ENCODE measurements around the gene GSN. TPM values are rescaled to one million over a fixed set of nuclear protein-coding genes. Genes with fewer than 3 reads are reported as not detected.

GSN gene
- total and polyA plus RNA-seq, 2 of the 8 experiments (the other 6 are each of a cell fraction or from before 2014, with no cell fraction given), result 52.3 to 94.5 TPM

- Histone ChIP-seq H2BK20ac (ENCODE audit: low read length) (no peak overlapping the region), H3K4me2 (ENCODE audit: insufficient read depth in 1 of 2, low read depth in 2 of 2, low read length in 2 of 2) (no peak overlapping the region), H2BK12ac (ENCODE audit: low read depth, low read length) (no peak overlapping the region), H3K36me3 (ENCODE audit: control insufficient read depth in 2 of 4, insufficient read depth in 4 of 4, low read length in 3 of 4) (peaks cover 0 to 8% (median 0%) of the 10 kb centered on the region in 4 experiments; a peak in 3 of 8 replicates), H3K27ac (ENCODE audit: low read depth, low read length) (no peak overlapping the region), H3K4ac (replicated peaks; ENCODE audit: insufficient read length, low read depth, low read length) (no peak overlapping the region), H3K27me3 (replicated peaks in 1 of 4; ENCODE audit: control insufficient read depth in 3 of 4, extremely low read depth in 1 of 4, insufficient read depth in 3 of 4, low read length in 3 of 4) (no peaks in the 10 kb centered on the region), H3K79me2 (ENCODE audit: control insufficient read depth in 1 of 2, insufficient read depth in 2 of 2, low read length in 2 of 2) (no peaks in the 10 kb centered on the region), H4K91ac (replicated peaks; ENCODE audit: insufficient read length, low read length) (no peak overlapping the region), H2AK5ac (ENCODE audit: low read depth, low read length) (no peak overlapping the region), H2BK120ac (replicated peaks; ENCODE audit: low read depth, low read length) (no peak overlapping the region), H2BK5ac (ENCODE audit: low read depth, low read length) (no peak overlapping the region), H3K4me3 (ENCODE audit: extremely low read depth in 1 of 4, insufficient read depth in 2 of 4, low read depth in 3 of 4, low read length in 4 of 4) (no peak overlapping the region), H3K18ac (ENCODE audit: extremely low read depth, low read length) (no peak overlapping the region), H3K56ac (replicated peaks; ENCODE audit: insufficient read length, low read depth, low read length) (no peak overlapping the region), H2AFZ (ENCODE audit: low read length) (no peak overlapping the region), H4K8ac (ENCODE audit: extremely low read depth, insufficient read depth, low read length) (no peak overlapping the region), H4K5ac (ENCODE audit: insufficient read length, low read depth, low read length) (no peak overlapping the region), H3K4me1 (replicated peaks in 1 of 4; ENCODE audit: control insufficient read depth in 3 of 4, insufficient read depth in 4 of 4, low read length in 3 of 4) (no peaks in the 10 kb centered on the region), H3K14ac (ENCODE audit: insufficient read length) (no peak overlapping the region), H2BK15ac (ENCODE audit: low read length) (no peak overlapping the region), H3K23ac (ENCODE audit: insufficient read length) (no peak overlapping the region), H3K9ac (replicated peaks in 1 of 4; ENCODE audit: extremely low read depth in 1 of 4, low read depth in 3 of 4, low read length in 3 of 4) (no peak overlapping the region), H3K9me3 (ENCODE audit: insufficient read depth in 2 of 2, low read depth in 1 of 2, low read length in 1 of 2) (no peaks in the 10 kb centered on the region), H3K79me1 (ENCODE audit: low read depth, low read length) (no peaks in the 10 kb centered on the region), H4K20me1 (replicated peaks in 1 of 2; ENCODE audit: control insufficient read depth in 1 of 2, insufficient read depth in 2 of 2, low read length in 2 of 2) (no peaks in the 10 kb centered on the region), H3K23me2 (ENCODE audit: low read depth, low read length) (no peaks in the 10 kb centered on the region)
- POLR2A ChIA-PET (ENCODE audit: partially characterized antibody), result interaction anchor here (1.3 kb wide), 1 partner anchor 10 kb away, joined by 3 read pairs; no protein-coding TSS in a partner anchor
- DNase-seq (ENCODE audit: low read depth in 1 of 2, low spot score in 2 of 2), result no peak
- 94% methylated on average over 3 of the region's 3 CpGs; no CpG with 5 or more reads in 1 of the 2 experiments for WGBS, 2 experiments (ENCODE audit: extremely low coverage in 1 of 2, insufficient coverage in 1 of 2, insufficient read length in 1 of 2, insufficient replicate concordance in 2 of 2, low coverage in 1 of 2, low lambda C conversion rate in 2 of 2, missing lambda C conversion rate in 1 of 2)
- CTCF ChIA-PET (ENCODE audit: partially characterized antibody), result interaction anchor here (0.7 to 2.0 kb wide), 12 partner anchors 10 to 215 kb away, joined by 3 to 14 read pairs (median 4); no protein-coding TSS in a partner anchor
- no peak for FAIRE-seq
- TF ChIP-seq CREB1 (IDR thresholded peaks at IDR 0.05) (no peak), BCL11A (IDR thresholded peaks at IDR 0.05; ENCODE audit: low read depth in 2 of 2, low read length in 2 of 2) (no peak), SIRT6 (IDR thresholded peaks at IDR 0.05; ENCODE audit: low read length) (no peak)
Measured at GRCh38 chr9:121331549-121331948, 63.6 kb downstream of the GSN start.

Data from H1 (cell line).